DND-41 (cell line): Measurements from ENCODE around the gene RSPO3.

Source experiments
- EZH2 ChIP-seq: IDR thresholded peaks from 3 replicates; pipeline ENCODE4 v1.6.1; 2012; ENCODE audit warnings: borderline replicate concordance, low read depth, mild to moderate bottlenecking, moderate library complexity, low read length, inconsistent platforms; ENCODE audit not compliant: severe bottlenecking
- TF ChIP-seq, protein P1 (sequence below): IDR thresholded peaks from 2 replicates; pipeline ENCODE4 v1.5.1; 2012; ENCODE audit warnings: borderline replicate concordance, low read length, moderate library complexity, mild to moderate bottlenecking; ENCODE audit not compliant: poor library complexity, severe bottlenecking; ENCODE audit errors: extremely low read depth

DNA sequence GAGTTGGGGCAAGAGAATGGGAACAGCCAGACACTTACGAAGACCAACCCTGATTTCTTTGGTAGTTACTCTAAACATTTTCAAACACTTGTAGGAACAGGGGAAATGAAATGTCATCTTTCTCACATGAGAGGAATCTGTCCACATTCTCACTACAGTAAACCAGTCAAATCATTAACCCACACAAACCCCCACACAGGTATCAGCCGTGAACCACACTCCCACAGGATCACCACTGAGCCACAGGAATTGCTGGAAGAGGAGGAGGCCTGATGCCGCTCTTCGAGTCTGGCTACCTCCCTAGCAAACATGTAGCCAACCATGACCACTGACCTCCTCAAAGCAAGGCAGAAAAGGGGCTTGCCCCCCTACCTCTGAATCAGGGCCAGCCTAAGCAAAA is 6.9 kb upstream of the RSPO3 start:
- no peak for TF ChIP-seq EZH2
- TF ChIP-seq, protein P1, sequence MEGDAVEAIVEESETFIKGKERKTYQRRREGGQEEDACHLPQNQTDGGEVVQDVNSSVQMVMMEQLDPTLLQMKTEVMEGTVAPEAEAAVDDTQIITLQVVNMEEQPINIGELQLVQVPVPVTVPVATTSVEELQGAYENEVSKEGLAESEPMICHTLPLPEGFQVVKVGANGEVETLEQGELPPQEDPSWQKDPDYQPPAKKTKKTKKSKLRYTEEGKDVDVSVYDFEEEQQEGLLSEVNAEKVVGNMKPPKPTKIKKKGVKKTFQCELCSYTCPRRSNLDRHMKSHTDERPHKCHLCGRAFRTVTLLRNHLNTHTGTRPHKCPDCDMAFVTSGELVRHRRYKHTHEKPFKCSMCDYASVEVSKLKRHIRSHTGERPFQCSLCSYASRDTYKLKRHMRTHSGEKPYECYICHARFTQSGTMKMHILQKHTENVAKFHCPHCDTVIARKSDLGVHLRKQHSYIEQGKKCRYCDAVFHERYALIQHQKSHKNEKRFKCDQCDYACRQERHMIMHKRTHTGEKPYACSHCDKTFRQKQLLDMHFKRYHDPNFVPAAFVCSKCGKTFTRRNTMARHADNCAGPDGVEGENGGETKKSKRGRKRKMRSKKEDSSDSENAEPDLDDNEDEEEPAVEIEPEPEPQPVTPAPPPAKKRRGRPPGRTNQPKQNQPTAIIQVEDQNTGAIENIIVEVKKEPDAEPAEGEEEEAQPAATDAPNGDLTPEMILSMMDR: no peak
